Activated T-helper 1 cell treated with anti-CD3 and anti-CD28 coated beads, Interleukin-12 subunit alpha, Interleukin-12 subunit beta, Interleukin-2, Interleukin-4 antibody, amounts not matched to agents 30 ng/mL and 10 ng/mL and 1 ng/mL, durations not matched to agents 14 hours and 24 hours and 36 hours (primary cell): ENCODE measurements around the gene PRDM8. TPM values are rescaled to one million over a fixed set of nuclear protein-coding genes. Genes with fewer than 3 reads are reported as not detected.

Experiments used
- DNase-seq: peaks from one replicate; pipeline ENCODE4 v3.0.0; 2021; ENCODE audit warnings: low spot score
- H3K27ac Mint-ChIP-seq: one replicate; pipeline ENCODE4 v1.8.0; 2021; ENCODE audit warnings: mild to moderate bottlenecking, mixed read lengths
- H3K27me3 Mint-ChIP-seq: one replicate; pipeline ENCODE4 v1.8.0; 2022; ENCODE audit warnings: mild to moderate bottlenecking, moderate library complexity, mixed read lengths; ENCODE audit not compliant: insufficient read depth
- H3K36me3 Mint-ChIP-seq: one replicate; pipeline ENCODE4 v1.8.0; 2021; ENCODE audit warnings: low read depth, mixed read lengths
- H3K4me1 Mint-ChIP-seq: one replicate; pipeline ENCODE4 v1.8.0; 2021; ENCODE audit warnings: low read depth, mixed read lengths
- H3K4me3 Mint-ChIP-seq: one replicate; pipeline ENCODE4 v1.8.0; 2021; ENCODE audit warnings: mild to moderate bottlenecking, moderate library complexity, mixed read lengths
- H3K9me3 Mint-ChIP-seq: one replicate; pipeline ENCODE4 v1.8.0; 2021; ENCODE audit warnings: mixed read lengths
- intact Hi-C: fragments of 100-400 bp; cut with micrococcal nuclease; formaldehyde crosslinking; loops from one replicate; pipeline ENCODE4 v1.15.1; 2024
- total RNA-seq: library from RNA; stranded (reverse); gene quantifications from 2 replicates; pipeline ENCODE4 v1.2.3, GENCODE V29; 2022

PRDM8 gene
- 8.4 and 11.9 TPM in 2 replicates for total RNA-seq

DNA sequence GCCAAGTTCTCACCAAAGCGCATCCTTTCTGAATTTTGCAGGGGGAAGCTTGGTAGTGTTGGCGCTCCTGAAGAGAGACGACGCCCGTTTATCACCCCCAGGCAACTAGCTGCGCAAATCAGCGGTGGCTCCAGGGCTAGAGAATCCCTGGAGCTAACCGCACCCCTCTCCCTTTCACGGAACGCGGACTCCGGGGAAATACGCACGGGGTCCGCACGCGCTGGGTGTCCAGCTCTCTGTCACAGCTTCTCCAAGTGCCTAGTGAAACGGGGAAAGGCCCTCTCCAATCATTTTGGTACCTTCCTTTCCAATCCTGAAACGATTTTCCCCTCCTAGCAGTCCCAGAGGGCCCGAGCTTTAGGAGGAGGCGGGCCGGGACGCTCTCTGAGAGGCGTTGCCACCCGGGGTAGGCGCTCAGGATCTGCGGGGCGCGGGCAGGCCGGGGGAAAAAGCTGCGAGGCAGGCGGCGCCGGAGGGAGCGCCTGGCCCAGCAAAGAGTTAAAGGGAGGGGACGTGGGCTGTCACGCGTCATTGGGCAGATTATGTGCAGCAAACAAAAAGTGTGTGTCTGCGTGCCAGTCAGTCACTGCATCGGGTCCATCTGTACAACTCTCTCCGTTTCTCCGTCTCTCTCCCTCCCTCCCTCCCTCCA, at the start of gene PRDM8:
TSS of gene PRDM8 (plus strand) at position 582 of the 652 bp plus-strand sequence. CDS start 2,578 bp downstream, outside the sequence.
- Mint-ChIP-seq H3K36me3 (peaks cover 62% of the 10 kb centered on the region), H3K4me3 (peak within 1 kb of the TSS; percentile 85), H3K9me3 (no peaks in the 10 kb centered on the region), H3K27me3 (peaks cover 21% of the 10 kb centered on the region), H3K27ac (peak within 1 kb of the TSS; percentile 10), H3K4me1 (peaks cover 44% of the 10 kb centered on the region)
- intact Hi-C loops = no loop called here
- no peak for DNase-seq

DNA sequence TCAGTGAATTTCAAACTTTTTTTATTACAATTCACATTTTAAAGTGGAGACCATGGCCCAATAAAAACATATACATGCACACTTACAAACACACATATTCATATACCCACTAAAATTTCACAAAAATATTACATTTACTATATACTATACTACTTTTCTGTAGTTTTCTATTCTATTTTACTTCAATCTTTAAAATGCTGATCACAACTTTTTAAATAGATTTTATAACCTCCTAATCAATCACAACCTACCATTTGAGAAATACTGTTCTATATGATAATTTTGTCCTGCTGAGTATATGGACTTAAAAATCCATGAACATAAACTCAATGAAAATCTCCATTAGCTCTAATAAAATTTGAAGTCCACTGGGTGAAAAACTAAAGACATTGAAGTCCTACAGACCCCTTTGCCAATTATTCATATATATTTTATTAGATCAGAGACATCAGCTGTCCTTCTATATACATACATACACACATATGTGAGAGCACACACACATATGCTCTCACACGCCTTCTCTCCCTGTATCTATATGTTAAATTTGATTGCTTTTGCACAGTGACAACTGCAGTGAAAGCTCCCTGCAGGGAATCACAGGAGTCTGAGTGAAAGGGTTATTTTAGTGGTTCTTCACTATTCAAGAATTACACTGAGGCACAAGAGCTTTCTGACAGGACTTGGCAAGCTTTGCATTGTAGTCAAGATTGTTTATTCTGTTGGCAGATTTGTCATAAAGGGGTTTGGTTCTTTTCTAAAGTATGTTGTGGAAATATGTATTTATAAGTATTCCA, 46.7 kb upstream of the PRDM8 start:
- intact Hi-C loops = no loop called here
- H3K36me3 Mint-ChIP-seq = peaks cover 4% of the 10 kb centered on the region
- no peak overlapping the region for H3K4me3 Mint-ChIP-seq
- H3K4me1 Mint-ChIP-seq = peaks cover 21% of the 10 kb centered on the region
- no peak overlapping the region for H3K27ac Mint-ChIP-seq
- DNase-seq = no peak
- H3K27me3 Mint-ChIP-seq = peaks cover 3% of the 10 kb centered on the region
- no peaks in the 10 kb centered on the region for H3K9me3 Mint-ChIP-seq

DNA sequence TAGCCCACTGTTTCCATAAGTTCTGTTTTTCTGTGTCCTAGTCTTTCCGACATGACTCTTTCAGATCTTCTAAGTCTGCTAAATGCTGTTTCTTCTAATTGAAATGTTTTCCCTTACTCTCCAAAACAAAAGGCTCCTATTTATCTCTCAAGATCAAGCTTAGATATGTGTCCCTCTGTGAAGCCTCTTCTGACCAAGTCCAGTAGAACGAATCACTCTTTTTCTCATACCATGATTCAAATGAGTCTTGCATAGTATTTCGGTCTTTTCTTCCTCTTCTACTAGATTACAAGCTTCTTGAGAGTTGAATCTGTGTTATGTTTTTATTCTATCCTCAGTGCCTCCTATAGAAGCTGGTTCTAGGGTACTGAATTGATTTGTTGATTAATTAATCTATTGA, 45.3 kb upstream of the PRDM8 start:
- H3K4me3 Mint-ChIP-seq = no peak overlapping the region
- H3K9me3 Mint-ChIP-seq = peaks cover under 1% of the 10 kb centered on the region
- DNase-seq = no peak
- intact Hi-C loops = no loop called here
- peaks cover 3% of the 10 kb centered on the region for H3K27me3 Mint-ChIP-seq
- no peak overlapping the region for H3K27ac Mint-ChIP-seq
- H3K4me1 Mint-ChIP-seq = peaks cover 26% of the 10 kb centered on the region
- H3K36me3 Mint-ChIP-seq = peaks cover 2% of the 10 kb centered on the region

DNA sequence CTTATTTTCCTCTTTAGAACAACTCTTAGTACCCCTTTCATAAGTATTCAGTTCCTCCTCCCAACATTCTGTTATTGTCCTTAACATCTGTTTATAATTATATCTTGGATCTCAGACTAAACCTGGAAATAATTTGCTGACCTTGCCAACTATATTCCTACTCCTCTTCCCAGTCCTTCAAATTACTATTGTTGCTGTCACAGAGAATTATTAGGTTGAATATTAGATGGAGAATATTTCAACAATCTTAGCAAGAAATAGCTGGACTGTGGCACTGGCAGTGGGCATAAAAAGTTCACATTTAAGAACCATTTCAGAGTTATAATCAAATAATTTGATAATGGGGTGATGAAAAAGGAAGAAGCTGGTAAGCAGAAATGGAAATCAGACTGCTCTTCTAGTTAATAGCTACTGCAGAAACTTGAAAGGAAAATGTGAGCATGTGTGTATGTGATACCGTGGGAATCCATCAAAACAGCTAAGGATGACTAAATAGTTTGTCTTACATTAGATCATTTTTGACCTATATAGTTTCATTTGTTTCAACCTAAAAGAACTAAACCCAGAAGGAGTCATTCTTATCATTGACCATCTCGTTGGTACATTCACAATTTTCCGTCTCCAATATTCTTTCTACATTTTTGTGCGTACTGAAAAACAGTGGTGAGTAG, 43.3 kb upstream of the PRDM8 start:
- Mint-ChIP-seq H3K4me1 (peaks cover 27% of the 10 kb centered on the region), H3K27ac (peak overlapping the region; percentile 90), H3K36me3 (peaks cover 4% of the 10 kb centered on the region), H3K27me3 (peaks cover 3% of the 10 kb centered on the region), H3K9me3 (peaks cover 17% of the 10 kb centered on the region), H3K4me3 (peak overlapping the region; percentile 21)
- intact Hi-C loops = loop anchor here (1.0 kb wide), 6 partner anchors 15 to 96 kb away; no protein-coding TSS in a partner anchor
- no peak for DNase-seq

DNA sequence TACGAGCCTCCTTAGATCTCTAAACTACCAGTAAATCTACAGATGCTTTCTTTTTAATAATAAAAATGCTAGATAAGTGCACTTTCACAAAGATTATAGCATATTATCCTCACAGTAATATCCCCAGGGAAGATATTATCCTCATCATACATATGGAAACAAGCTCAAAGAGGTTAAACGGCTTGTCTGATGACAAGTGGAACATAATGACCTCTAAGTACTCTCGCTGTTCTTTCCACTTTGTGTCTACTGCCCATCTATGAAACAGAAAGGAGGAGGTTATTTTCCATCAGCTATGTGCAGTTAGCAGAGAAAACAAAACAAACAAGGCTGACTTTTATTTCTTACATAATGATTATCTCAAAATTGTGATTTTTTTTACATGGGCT, 42.8 kb upstream of the PRDM8 start:
- Mint-ChIP-seq H3K9me3 (peaks cover 18% of the 10 kb centered on the region), H3K27me3 (peaks cover 3% of the 10 kb centered on the region)

DNA sequence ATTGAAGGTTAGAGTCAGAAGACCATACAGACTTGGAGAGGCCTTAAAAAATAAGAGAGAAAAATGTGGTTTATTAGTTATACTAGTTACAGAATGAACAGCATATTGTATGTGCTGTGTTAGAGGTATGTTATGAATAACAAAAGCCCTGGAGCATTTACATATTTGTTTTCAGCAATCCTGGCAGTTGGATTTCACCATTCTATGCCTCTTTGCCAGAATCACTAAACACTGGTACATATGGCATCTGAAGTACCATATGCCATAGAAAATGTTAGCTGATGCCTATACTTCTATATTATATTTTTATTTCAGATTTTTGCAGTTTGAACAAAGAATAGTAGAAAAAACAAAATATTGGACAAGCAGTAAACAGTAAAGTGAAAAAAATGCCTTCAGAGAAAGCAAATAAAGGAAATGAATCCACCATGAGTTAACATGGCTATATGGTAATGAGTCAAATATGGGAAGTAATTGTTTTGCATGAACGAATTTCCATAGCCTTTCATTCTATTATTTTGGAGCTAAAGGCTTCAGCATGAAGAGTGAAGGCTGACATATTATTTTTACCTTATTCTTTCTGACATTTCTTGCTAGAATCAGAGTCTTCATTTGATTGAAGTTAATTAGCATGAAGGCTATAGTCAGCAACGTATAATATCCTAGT, 41.9 kb upstream of the PRDM8 start:
- no peak overlapping the region for H3K4me3 Mint-ChIP-seq

More for the DNA sequence above, 42.8 kb upstream of the PRDM8 start:
- Mint-ChIP-seq H3K36me3 (peaks cover 4% of the 10 kb centered on the region), H3K4me3 (peak overlapping the region; percentile 21), H3K4me1 (peaks cover 27% of the 10 kb centered on the region), H3K27ac (peak overlapping the region; percentile 90)
- intact Hi-C loops = loop anchor here (1.0 kb wide), 6 partner anchors 15 to 96 kb away; no protein-coding TSS in a partner anchor
- no peak for DNase-seq

DNA sequence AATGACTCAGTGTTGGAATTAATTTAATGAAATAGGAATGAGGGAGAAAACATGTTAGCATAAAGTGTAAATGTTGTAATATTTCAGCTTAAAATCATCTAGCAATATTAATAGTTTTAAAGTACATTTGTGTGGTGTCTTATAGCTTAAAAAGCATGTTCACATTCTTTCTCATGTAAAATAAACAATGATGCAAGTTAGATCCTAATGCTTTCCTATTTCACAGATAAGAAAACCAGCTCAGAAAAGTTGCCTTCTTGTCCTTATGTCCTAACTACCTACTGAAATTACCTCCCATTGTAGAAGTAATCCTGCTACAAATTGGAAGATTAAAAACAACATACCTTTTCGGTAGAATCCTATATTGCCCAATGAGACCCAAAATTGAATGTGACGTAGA, 40.9 kb upstream of the PRDM8 start:
- intact Hi-C loops = no loop called here
- Mint-ChIP-seq H3K27ac (no peak overlapping the region), H3K4me3 (no peak overlapping the region), H3K36me3 (peaks cover 2% of the 10 kb centered on the region), H3K27me3 (no peaks in the 10 kb centered on the region), H3K4me1 (peaks cover 27% of the 10 kb centered on the region), H3K9me3 (peaks cover 18% of the 10 kb centered on the region)
- DNase-seq = no peak

More for the DNA sequence above, 41.9 kb upstream of the PRDM8 start:
- no peak for DNase-seq
- H3K9me3 Mint-ChIP-seq = peaks cover 18% of the 10 kb centered on the region
- peaks cover 4% of the 10 kb centered on the region for H3K36me3 Mint-ChIP-seq
- H3K27ac Mint-ChIP-seq = no peak overlapping the region
- peaks cover 3% of the 10 kb centered on the region for H3K27me3 Mint-ChIP-seq
- peaks cover 27% of the 10 kb centered on the region for H3K4me1 Mint-ChIP-seq
- intact Hi-C loops = no loop called here

DNA sequence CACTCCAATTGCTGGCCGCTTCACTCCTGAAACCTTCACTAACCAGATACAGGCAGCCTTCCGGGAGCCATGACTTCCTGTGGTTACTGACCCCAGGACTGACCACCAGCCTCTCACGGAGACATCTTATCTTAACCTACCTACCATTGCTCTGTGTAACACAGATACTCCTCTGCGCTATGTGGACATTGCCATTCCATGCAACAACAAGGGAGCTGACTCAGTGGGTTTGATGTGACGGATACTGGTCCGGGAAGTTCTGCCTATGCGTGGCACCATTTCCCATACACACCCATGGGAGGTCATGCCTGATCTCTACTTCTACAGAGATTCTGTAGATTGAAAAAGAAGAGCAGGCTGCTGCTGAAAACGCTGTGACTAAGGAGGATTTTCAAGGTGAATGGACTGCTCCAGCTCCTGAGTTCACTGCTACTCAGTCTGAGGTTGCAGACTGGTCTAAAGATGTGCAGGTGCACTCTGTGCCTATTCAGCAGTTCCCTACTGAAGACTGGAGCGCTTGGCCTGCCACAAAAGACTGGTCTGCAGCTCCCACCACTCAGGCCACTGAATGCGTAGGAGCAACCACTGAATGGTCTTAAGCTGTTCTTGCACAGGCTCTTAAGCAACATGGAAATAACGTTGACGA, 35.8 kb upstream of the PRDM8 start:
- intact Hi-C loops = no loop called here
- peaks cover 3% of the 10 kb centered on the region for H3K36me3 Mint-ChIP-seq
- H3K27ac Mint-ChIP-seq = no peak overlapping the region
- H3K27me3 Mint-ChIP-seq = no peaks in the 10 kb centered on the region
- peaks cover 6% of the 10 kb centered on the region for H3K4me1 Mint-ChIP-seq
- DNase-seq = no peak
- H3K9me3 Mint-ChIP-seq = peaks cover 18% of the 10 kb centered on the region
- no peak overlapping the region for H3K4me3 Mint-ChIP-seq

DNA sequence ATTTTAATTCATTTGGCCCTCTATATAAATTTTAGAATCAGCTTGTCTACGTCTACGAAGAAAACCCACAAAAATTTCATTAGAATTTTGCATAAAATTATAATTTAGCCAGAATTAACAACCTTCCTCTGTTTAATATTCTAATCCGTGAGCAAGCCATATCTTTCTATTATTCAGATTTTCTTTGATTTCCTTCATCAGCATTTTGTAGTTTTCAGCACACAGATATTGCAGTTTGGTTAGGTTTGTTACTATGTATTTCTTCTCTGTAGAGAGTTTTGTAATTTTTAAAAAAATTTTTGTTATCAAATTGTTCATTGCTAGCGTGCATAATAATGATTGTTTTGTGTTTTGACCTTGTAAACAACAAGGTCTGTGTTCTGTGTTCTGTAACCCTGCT, 34.9 kb upstream of the PRDM8 start:
- no peak overlapping the region for H3K27ac Mint-ChIP-seq

DNA sequence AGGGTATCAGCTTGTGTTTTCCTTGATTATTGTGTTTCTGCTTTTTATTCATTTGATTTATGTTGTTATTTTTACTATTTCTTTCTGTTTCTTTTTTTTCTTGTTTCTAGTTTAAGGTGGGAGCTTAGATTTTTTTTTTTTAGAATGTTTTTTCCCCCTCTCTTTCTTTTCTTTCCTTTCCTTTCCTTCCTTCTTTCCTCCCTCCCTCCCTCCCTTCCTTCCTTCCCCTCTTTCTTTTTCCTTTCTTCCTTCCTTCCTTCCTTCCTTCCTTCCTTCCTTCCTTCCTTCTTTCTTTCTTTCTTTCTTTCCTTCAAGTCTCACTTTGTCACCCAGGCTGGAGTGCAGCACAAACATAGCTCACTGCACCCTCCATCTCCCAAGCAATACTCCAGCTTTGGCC, 31.4 kb upstream of the PRDM8 start:
- H3K9me3 Mint-ChIP-seq = peaks cover 5% of the 10 kb centered on the region
- H3K27ac Mint-ChIP-seq = no peak overlapping the region
- H3K36me3 Mint-ChIP-seq = peaks cover 8% of the 10 kb centered on the region
- no peak for DNase-seq
- peaks cover 22% of the 10 kb centered on the region for H3K4me1 Mint-ChIP-seq
- intact Hi-C loops = no loop called here
- no peak overlapping the region for H3K4me3 Mint-ChIP-seq
- no peaks in the 10 kb centered on the region for H3K27me3 Mint-ChIP-seq

More for the DNA sequence above, 34.9 kb upstream of the PRDM8 start:
- H3K27me3 Mint-ChIP-seq = no peaks in the 10 kb centered on the region
- H3K4me1 Mint-ChIP-seq = no peaks in the 10 kb centered on the region
- H3K4me3 Mint-ChIP-seq = no peak overlapping the region
- peaks cover 13% of the 10 kb centered on the region for H3K9me3 Mint-ChIP-seq
- no peak for DNase-seq
- peaks cover 1% of the 10 kb centered on the region for H3K36me3 Mint-ChIP-seq
- intact Hi-C loops = no loop called here

DNA sequence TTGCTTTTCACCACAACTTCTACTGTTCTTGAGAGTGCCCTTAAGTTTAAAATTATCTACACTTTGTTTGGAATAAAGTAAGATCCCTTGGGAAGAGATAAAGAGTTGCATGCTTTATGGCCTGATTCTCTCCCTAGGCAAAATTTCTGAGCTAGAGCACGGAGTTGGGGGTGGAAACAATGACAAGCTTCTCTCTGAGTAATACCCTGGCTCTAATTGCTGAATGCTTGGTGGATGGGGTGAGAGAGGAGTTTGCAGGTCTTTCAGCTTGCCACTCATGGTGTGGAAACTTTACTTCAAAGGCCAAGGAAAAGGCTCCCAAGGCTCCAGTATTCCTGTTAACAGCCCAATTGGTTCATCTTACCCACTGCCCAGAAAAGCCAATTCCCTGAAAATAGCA, 26.1 kb upstream of the PRDM8 start:
- Mint-ChIP-seq H3K27ac (peak overlapping the region; percentile 92), H3K4me1 (peaks cover 72% of the 10 kb centered on the region), H3K4me3 (peak overlapping the region; percentile 50), H3K9me3 (peaks cover 13% of the 10 kb centered on the region), H3K27me3 (no peaks in the 10 kb centered on the region), H3K36me3 (peaks cover 7% of the 10 kb centered on the region)
- intact Hi-C loops = no loop called here
- DNase-seq = no peak

DNA sequence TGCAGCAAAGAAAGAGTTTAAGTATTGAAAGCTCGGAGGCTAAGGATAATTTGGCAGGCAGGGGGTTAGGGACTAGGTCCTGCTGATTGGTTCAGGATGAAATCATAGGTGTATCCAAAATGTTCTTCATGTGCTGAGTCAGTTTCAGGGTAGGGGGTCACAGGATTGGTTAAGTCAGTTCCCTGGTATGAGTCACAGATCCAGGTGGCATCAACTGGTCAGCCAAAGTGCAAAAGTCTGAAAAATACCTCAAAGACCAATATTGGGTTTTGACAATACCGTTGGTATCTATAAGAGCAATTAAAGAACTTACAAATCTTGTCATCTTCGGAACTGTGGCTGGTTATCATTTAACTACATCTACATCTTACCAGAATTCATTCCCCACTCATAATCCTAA, 25.6 kb upstream of the PRDM8 start:
- Mint-ChIP-seq H3K27me3 (no peaks in the 10 kb centered on the region), H3K4me1 (peaks cover 72% of the 10 kb centered on the region), H3K36me3 (peaks cover 10% of the 10 kb centered on the region), H3K27ac (peak overlapping the region; percentile 92), H3K9me3 (peaks cover 16% of the 10 kb centered on the region), H3K4me3 (peak overlapping the region; percentile 50)
- no peak for DNase-seq
- intact Hi-C loops = loop anchor here (1.0 to 2.0 kb wide), 4 partner anchors 17 to 1513 kb away; no protein-coding TSS in a partner anchor
